ENCODE data around the gene PELI1.
"Not testable (repeated sequence)": the region's sequence is repeated elsewhere in the genome, so short reads cannot be mapped to it uniquely, and the experiment has no call there.

Gene PELI1

DNA sequence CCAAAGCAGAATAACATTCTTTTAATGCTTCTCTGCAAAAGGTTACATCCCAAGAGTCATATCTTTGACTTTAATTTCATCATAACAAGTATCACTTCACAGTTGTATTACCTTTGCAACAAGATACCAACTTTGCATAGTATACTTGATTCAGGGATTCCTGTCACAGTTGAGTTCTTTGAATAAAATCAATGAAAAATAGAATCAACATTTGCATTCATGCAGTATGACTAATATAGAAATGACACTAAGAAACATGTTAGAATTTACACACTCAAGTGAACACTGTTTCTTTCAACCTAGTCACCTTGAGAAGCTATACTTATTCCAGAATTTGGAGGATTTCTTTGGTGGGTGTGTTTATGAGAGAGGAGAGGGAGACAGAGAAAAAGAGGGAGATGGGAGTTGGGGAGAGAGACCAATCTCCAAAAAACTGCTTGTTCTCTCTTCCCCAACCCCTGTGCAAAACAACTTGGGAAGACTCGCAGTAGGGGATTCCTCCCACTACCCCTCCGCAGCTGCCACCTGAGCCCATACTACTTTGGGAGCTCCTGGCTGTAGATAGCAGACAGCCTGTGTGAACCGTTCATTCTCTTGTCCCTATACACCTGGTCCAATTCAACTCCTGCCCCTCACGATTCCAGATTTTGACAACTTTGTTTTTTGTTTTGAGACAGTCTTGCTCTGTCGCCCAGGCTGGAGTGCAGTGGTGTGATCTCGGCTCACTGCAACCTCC is 57.7 kb downstream of the PELI1 start:
- DNase-seq (ENCODE audit: low read depth in 2 of 2) = no peak

DNA sequence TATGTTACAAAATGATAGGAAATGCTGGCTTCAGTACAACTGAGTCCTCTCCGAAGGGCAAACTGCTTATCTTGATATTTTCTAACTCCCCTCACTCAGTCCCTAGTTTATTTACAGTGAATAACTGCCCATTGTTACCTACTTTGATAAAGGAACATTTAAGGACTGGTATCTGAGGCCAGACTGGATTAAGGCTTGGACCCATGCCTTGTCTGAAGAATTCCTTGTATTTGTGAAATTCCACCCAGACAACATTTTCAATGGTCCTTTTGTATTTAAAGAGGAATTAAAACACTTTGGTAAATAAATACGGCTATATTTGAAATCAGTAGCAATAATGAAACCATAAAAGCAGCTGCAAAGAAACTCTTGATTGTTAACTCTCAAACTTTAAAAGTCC is 58.3 kb downstream of the PELI1 start:
- no peak for DNase-seq (ENCODE audit: low read depth in 2 of 2)

DNA sequence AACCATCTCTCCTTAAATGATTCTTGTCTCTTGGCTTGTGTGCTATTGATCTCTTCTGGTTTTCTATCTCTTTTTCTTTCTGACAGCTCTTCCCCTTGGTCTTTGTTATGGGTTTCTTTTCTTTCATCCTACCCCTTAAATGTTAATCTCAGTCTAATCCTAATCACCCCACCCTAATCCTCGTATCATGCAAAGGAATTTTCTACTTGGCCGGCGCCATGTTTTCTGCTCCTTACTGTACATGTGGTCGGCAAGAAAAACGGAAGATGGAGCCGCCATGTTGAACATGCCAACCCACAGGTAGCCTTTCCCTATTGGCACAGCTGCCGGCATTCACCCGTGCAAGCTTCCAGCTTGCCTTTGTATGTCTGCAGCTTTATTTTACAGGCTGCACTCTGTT is 63.2 kb downstream of the PELI1 start:
- DNase-seq (ENCODE audit: low read depth in 2 of 2) = no peak

DNA sequence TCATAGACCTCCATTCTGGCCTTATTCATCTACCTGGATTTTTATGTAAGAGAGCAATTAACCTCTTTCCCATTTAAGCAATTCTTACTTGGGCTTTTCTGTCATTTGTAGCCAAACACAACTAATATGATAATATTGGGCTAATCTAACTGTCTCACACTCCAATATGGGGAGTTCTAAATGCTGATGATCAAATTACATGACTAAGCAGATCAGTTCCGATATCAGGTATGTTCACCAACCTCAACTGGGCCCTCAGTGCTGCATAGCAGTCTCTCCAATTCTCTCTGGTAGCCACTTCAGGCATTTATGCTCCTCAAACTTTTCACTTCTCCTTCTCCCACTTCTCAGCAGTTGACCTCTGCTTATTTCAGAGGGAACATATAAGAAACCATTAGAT is 64.0 kb downstream of the PELI1 start:
- DNase-seq (ENCODE audit: low read depth in 2 of 2) = no peak

- not testable (repeated sequence) for DNase-seq (ENCODE audit: low read depth in 2 of 2)
Observed at GRCh38 chr2:64079688-64080087, 64.5 kb downstream of the PELI1 start.

DNA sequence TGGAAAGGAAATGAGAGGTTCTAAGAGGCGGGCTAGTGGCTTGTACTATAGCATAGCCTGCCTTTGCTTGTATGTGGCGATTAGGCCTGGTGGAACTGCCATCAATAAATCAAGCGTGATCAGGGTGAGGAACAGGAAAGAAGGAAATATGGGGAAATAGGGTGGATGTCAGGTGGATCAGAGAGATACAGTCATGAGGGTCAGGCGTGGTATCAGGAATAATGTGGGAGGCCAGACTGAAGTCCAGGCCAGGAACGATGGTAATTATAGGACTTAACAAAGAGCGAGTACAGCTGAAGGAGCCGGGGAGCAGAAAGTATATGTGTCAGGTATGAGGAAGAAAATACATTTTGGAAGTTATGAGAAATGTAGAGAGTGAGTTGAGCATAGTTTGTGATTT is 67.4 kb downstream of the PELI1 start:
- not testable (repeated sequence) for DNase-seq (ENCODE audit: low read depth in 2 of 2)

DNA sequence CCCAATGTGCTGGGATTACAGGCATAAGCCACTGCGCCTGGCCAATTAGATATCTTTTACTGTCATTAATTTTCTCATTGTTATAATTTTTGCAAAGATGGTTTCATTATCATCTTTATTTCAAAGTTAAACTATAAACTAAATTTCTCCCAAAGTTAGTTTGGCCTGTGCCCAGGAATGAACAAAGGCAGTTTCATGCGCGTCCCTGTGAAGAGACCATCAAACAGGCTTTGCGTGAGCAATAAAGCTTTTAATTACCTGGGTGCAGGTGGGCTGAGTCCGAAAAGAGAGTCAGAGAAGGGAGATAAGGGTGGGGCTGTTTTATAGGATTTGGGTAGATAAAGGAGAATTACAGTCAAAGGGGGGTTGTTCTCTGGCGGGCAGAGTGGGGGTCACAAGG is 69.6 kb downstream of the PELI1 start:
- not testable (repeated sequence) for DNase-seq (ENCODE audit: low read depth in 2 of 2)

GRCh38 chr2:64067326-64067725 is 76.9 kb downstream of the PELI1 start:
- no peak for DNase-seq (ENCODE audit: low read depth in 2 of 2)

- DNase-seq (ENCODE audit: low read depth in 2 of 2) = no peak
Observed at GRCh38 chr2:64065516-64065915, 78.7 kb downstream of the PELI1 start.

DNA sequence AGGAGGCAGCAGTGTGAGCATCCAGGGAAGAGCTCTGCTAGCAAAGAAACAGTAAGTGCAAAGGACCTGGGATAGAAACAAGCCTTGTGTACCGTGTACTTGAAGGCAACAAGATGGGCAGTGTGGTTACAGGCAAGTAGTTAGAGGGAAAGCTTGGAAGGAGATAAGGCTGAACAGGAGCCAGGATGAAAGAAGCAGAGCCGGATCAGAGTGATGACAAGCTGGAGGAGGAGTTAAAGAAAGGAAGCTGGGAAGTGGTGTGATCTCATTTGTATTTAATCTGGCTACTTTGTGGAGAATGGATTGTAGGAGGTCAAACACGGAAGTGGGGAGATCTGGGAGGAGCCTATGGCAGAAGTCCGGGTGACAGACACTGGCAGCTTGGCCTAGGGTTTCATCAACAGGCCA is 80.3 kb downstream of the PELI1 start:
- no peak for DNase-seq (ENCODE audit: low read depth in 2 of 2)

- DNase-seq (ENCODE audit: low read depth in 2 of 2) = no peak
Observed at GRCh38 chr2:64063454-64063853, 80.8 kb downstream of the PELI1 start.

DNA sequence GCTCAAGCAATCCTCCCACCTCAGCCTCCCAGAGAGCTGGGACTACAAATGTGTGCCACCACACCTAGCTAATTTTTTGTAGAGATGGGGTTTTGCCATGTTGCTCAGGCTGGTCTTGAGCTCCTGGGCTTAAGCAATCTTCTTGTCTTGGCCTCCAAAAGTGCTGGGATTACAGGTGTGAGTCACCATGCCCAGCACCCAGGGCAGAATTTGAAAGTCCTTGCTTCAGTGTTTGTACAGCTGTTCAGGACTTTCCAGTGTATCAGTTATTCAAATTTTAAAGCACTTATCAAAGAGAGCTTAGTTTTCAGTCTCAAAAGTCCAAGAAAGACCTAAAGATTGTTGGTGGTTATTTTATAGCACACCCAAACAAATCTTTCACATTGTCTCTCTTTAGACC is 81.4 kb downstream of the PELI1 start:
- no peak for DNase-seq (ENCODE audit: low read depth in 2 of 2)

DNA sequence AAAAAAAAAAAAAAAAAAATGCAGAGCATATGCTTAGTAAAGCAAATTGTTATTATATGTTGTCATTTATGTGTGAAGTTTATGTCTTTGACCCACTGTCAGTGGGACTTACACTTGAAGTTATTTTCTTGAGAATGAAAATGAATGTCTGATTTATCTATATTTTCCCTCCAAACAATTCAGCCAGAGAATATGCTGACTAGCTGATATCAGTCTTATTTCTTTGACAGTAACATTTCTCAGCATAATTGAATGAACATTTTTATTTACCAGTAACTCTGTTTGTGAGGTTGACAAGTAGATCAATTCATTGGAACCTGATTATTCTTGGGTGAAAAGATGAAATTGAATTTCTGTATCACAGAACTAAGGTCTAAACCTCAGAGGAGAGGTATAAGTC is 85.0 kb downstream of the PELI1 start:
- DNase-seq (ENCODE audit: low read depth in 2 of 2) = no peak

DNA sequence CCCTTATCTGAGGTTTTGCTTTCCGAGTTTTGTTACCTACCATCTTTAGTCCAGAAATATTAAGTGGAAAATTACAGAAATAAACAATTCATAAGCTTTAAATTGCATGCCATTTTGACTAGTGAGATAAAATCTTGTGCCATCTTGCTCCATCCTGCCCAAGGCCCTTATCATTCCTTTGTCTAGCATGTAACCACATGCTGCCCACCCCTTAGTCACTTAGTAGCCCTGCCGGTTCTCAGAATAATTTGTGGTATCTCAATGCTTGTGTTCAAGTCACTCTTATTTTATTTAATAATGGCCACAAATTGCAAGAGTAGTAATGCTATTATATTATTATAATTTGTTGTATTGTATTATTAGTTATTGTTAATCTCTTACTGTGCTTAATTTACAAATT is 88.2 kb downstream of the PELI1 start:
- DNase-seq (ENCODE audit: low read depth in 2 of 2) = no peak

GRCh38 chr2:64054161-64054915 is 89.9 kb downstream of the PELI1 start:
- no peak for DNase-seq (ENCODE audit: low read depth in 2 of 2)

- no peak for DNase-seq (ENCODE audit: low read depth in 2 of 2)
Observed at GRCh38 chr2:64052463-64053241, 91.6 kb downstream of the PELI1 start.

GRCh38 chr2:64049633-64050220 is 94.5 kb downstream of the PELI1 start:
- DNase-seq (ENCODE audit: low read depth in 2 of 2) = peak; percentile 18 to 40

GRCh38 chr2:64045938-64046337 is 98.3 kb downstream of the PELI1 start:
- no peak for DNase-seq (ENCODE audit: low read depth in 2 of 2)

All from stimulated activated CD8-positive, alpha-beta memory T cell treated with anti-CD3 and anti-CD28 coated beads, Interleukin-2, amount 100 ng/mL, for 48 hours (primary cell).